GM06990 (cell line): ENCODE results near the gene TTLL8.

Experiments
- DNase-seq: peaks from one replicate; pipeline ENCODE4 v3.0.0-alpha.2; 2011; ENCODE audit not compliant: insufficient read length; ENCODE audit errors: extremely low read depth
- H3K27me3 ChIP-seq: replicated peaks from 2 replicates; pipeline ENCODE4 v1.6.0; 2011; ENCODE audit warnings: low read length; ENCODE audit not compliant: control insufficient read depth, insufficient read depth
- H3K36me3 ChIP-seq: 2 replicates; pipeline ENCODE4 v1.5.1; 2011; ENCODE audit warnings: low read length; ENCODE audit not compliant: control insufficient read depth, insufficient read depth
- H3K4me3 ChIP-seq: replicated peaks from 2 replicates; pipeline ENCODE4 v1.5.1; 2011; ENCODE audit warnings: low read depth, mild to moderate bottlenecking, control low read depth, low read length
- TF ChIP-seq, protein P1 (sequence below): IDR thresholded peaks from 2 replicates; pipeline ENCODE4 v1.5.1; 2011; ENCODE audit warnings: low read length, control low read depth, mild to moderate bottlenecking, inconsistent platforms; ENCODE audit not compliant: insufficient read depth, poor library complexity, severe bottlenecking

The TTLL8 gene

DNA sequence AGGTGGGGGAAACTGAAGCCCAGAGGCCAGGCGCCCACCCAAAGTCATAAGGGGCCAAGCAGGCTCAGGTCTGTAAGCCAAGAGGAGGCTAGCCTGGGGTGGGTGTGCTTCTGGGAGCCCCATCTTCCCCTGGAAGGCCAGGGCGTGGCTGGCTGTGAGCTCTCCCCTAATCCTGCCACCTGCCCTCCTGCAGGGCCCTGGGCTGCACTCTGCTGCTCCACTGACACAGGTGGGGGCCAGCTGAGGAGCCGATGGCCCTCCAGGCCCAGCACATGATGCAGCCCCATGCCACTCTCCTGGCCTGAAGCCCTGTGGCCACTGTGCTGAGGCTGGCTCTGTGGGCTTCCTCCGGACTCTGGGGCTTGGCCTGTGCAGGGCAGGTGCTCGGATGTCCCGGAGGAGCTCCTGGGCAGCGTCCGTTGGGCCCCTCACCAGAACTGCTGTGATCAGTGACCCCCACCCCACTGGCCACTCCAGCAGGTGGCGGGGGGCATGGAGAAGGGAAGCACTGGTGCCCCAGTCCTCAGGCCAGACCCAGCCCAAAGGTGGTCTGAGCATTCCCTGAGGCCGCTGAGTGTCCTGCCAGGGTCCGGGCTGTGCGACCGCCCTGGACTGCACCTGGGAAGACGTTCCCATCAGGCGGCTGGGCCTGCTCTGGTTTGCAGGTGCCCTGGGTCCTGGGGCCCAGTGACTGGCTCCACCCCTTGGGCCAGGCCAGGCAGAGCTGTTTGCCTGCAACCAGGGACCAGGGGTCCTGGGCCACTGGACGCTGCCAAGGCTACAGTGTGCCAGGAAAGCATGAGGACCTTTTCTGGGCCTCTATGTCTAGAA lies 89.1 kb downstream of the TTLL8 start:
- no peak overlapping the region for H3K4me3 ChIP-seq
- TF ChIP-seq, protein P1, sequence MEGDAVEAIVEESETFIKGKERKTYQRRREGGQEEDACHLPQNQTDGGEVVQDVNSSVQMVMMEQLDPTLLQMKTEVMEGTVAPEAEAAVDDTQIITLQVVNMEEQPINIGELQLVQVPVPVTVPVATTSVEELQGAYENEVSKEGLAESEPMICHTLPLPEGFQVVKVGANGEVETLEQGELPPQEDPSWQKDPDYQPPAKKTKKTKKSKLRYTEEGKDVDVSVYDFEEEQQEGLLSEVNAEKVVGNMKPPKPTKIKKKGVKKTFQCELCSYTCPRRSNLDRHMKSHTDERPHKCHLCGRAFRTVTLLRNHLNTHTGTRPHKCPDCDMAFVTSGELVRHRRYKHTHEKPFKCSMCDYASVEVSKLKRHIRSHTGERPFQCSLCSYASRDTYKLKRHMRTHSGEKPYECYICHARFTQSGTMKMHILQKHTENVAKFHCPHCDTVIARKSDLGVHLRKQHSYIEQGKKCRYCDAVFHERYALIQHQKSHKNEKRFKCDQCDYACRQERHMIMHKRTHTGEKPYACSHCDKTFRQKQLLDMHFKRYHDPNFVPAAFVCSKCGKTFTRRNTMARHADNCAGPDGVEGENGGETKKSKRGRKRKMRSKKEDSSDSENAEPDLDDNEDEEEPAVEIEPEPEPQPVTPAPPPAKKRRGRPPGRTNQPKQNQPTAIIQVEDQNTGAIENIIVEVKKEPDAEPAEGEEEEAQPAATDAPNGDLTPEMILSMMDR: no peak
- H3K27me3 ChIP-seq: no peaks in the 10 kb centered on the region
- peak; percentile 20 for DNase-seq
- H3K36me3 ChIP-seq: peaks cover 5% of the 10 kb centered on the region
